Posterior cingulate gyrus (tissue), 11 donors: Measurements from ENCODE around the gene EMSY.

ENCODE experiments used
- DNase-seq, 10 donors: peaks; one replicate each; pipeline versions ENCODE4 v3.0.0 to v3.0.0-alpha.2; 2020 to 2021; ENCODE audit warnings: mixed read lengths in 3 of 10
- intact Hi-C: fragments of 100-400 bp; cut with DNase I; formaldehyde crosslinking; loops from one replicate; pipeline ENCODE4 v1.15.1; 2023

The EMSY gene

GRCh38 chr11:76510060-76511047 is 65.5 kb downstream of the EMSY start:
- DNase-seq = no peak
- intact Hi-C loops = loop anchor here (5.0 kb wide), 1 partner anchor 303 kb away; the partner anchor contains the start of gene WNT11

- intact Hi-C loops = loop anchor here (5.0 kb wide), 1 partner anchor 306 kb away; the partner anchor contains the start of gene WNT11
- DNase-seq = no peak
Observed at GRCh38 chr11:76512851-76513653, 68.2 kb downstream of the EMSY start.

- no peak for DNase-seq
- intact Hi-C loops = loop anchor here (5.0 kb wide), 1 partner anchor 306 kb away; the partner anchor contains the start of gene WNT11
Observed at GRCh38 chr11:76513654-76514034, 68.8 kb downstream of the EMSY start.

- intact Hi-C loops = no loop called here
- no peak for DNase-seq
Observed at GRCh38 chr11:76515494-76515893, 70.7 kb downstream of the EMSY start.

- no peak for DNase-seq
- intact Hi-C loops = no loop called here
Observed at GRCh38 chr11:76523147-76523546, 78.3 kb downstream of the EMSY start.

GRCh38 chr11:76523786-76524436 is 79.1 kb downstream of the EMSY start:
- no peak for DNase-seq
- intact Hi-C loops = no loop called here

- DNase-seq = no peak
- intact Hi-C loops = no loop called here
Observed at GRCh38 chr11:76524461-76524860, 79.6 kb downstream of the EMSY start.

GRCh38 chr11:76524919-76525318 is 80.1 kb downstream of the EMSY start:
- DNase-seq = no peak
- intact Hi-C loops = no loop called here

- intact Hi-C loops = no loop called here
Observed at GRCh38 chr11:76526878-76527277, 82.1 kb downstream of the EMSY start.

GRCh38 chr11:76542436-76542835 is 97.6 kb downstream of the EMSY start:
- DNase-seq = no peak
- intact Hi-C loops = no loop called here

More at GRCh38 chr11:76526878-76527277, 82.1 kb downstream of the EMSY start:
- DNase-seq = no peak

GRCh38 chr11:76543006-76543703 is 98.3 kb downstream of the EMSY start:
- intact Hi-C loops = no loop called here
- no peak for DNase-seq

- intact Hi-C loops = no loop called here
- no peak for DNase-seq
Observed at GRCh38 chr11:76550781-76551180, 106.0 kb downstream of the EMSY start.

- DNase-seq = no peak
- intact Hi-C loops = no loop called here
Observed at GRCh38 chr11:76551400-76551799, 106.6 kb downstream of the EMSY start.

- DNase-seq = no peak
- intact Hi-C loops = no loop called here
Observed at GRCh38 chr11:76552987-76553386, 108.2 kb downstream of the EMSY start.

- DNase-seq = no peak
Observed at GRCh38 chr11:76553554-76554476, 109.0 kb downstream of the EMSY start.

GRCh38 chr11:76554767-76555166 is 109.9 kb downstream of the EMSY start:
- DNase-seq = no peak
- intact Hi-C loops = no loop called here

More at GRCh38 chr11:76553554-76554476, 109.0 kb downstream of the EMSY start:
- intact Hi-C loops = no loop called here

- DNase-seq = no peak
- intact Hi-C loops = no loop called here
Observed at GRCh38 chr11:76557466-76557865, 112.6 kb downstream of the EMSY start.

- intact Hi-C loops = no loop called here
- DNase-seq = no peak
Observed at GRCh38 chr11:76558473-76558872, 113.7 kb downstream of the EMSY start.

GRCh38 chr11:76558891-76559290 is 114.1 kb downstream of the EMSY start:
- intact Hi-C loops = no loop called here
- no peak for DNase-seq
